Body of pancreas (tissue), 4 donors: ENCODE results near the gene MC2R. TPM values are rescaled to one million over a fixed set of nuclear protein-coding genes. Genes with fewer than 3 reads are reported as not detected.

Source experiments
- ATAC-seq: fragments of 150-250 bp; one replicate; pipeline ENCODE4 v1.9.1; 2016
- DNase-seq, 4 donors: peaks; one replicate each; pipeline ENCODE4 v3.0.0-alpha.2; 2019
- H3K27ac ChIP-seq, 4 donors: fragments of 200-600 bp; sonication (generic); 1 replicate in 3 of 4; 2 replicates in 1 of 4; pipeline versions ENCODE4 v1.5.1 to v1.6.1; 2016 to 2019; ENCODE audit warnings: mild to moderate bottlenecking in 1 of 4, mixed read lengths in 1 of 4, moderate library complexity in 1 of 4
- H3K27me3 ChIP-seq, 2 donors: fragments of 200-600 bp; sonication (generic); one replicate each; pipeline ENCODE4 v1.6.0; 2016; ENCODE audit warnings: mild to moderate bottlenecking in 1 of 2
- H3K36me3 ChIP-seq, 2 donors: fragments of 200-600 bp; sonication (generic); replicated peaks in 1 of 2; 2 replicates each; pipeline ENCODE4 v1.5.1; 2016; ENCODE audit warnings: low read depth in 2 of 2; ENCODE audit not compliant: insufficient read depth in 1 of 2
- H3K4me1 ChIP-seq: fragments of 200-600 bp; sonication (generic); one replicate; pipeline ENCODE4 v1.6.0; 2016
- H3K4me3 ChIP-seq, 2 donors: fragments of 200-600 bp; sonication (generic); 1 replicate in 1 of 2; 2 replicates in 1 of 2; pipeline ENCODE4 v1.5.1; 2016 to 2019
- H3K9me3 ChIP-seq, 3 donors: fragments of 200-600 bp; sonication (generic); 1 replicate in 2 of 3; 2 replicates in 1 of 3; pipeline ENCODE4 v1.5.1; 2016
- CTCF ChIP-seq, 7 experiments: fragments of 450-650 bp in 4 of 7; fragments of 200-600 bp in 3 of 7; sonication (generic) in 3 of 7; IDR thresholded peaks; one replicate each; pipeline ENCODE4 v1.5.1; 2016 to 2019; ENCODE audit warnings: antibody characterized with exemption in 7 of 7
- POLR2A ChIP-seq, 3 donors: fragments of 450-650 bp; IDR thresholded peaks; one replicate each; pipeline ENCODE4 v1.6.1; 2016; ENCODE audit warnings: antibody characterized with exemption in 3 of 3, mild to moderate bottlenecking in 2 of 3
- WGBS, 2 donors: methylation state at CpG; one replicate each; pipeline ENCODE4 v1.1.5; 2017; 5-methylcytosine and 5-hydroxymethylcytosine counted together
- intact Hi-C: fragments of 100-400 bp; cut with DNase I; formaldehyde crosslinking; loops from one replicate; pipeline ENCODE4 v1.15.1; 2023
- total RNA-seq, 2 donors: library from RNA; depleted of rRNA; stranded (reverse); fragments of >200 nt; gene quantifications; one replicate each; pipeline ENCODE4 v1.1.0, GENCODE V29; 2016

Gene MC2R
- total RNA-seq, 2 donors from 2014 or later = not detected

GRCh38 chr18:13900633-13901032 lies 14.7 kb downstream of the MC2R start:
- no peak for ATAC-seq
- peaks cover 0 to 6% (median 0%) of the 10 kb centered on the region in 3 donors for H3K9me3 ChIP-seq
- TF ChIP-seq POLR2A (IDR thresholded peaks at IDR 0.05) (no peak), CTCF (IDR thresholded peaks at IDR 0.05) (no peak)
- no peaks in the 10 kb centered on the region for H3K27me3 ChIP-seq
- 2 to 11% methylated on average over 1 of the region's 1 CpG for WGBS, 2 donors
- intact Hi-C loops = no loop called here
- no peak overlapping the region for H3K4me3 ChIP-seq
- no peaks in the 10 kb centered on the region for H3K36me3 ChIP-seq
- DNase-seq = no peak
- no peaks in the 10 kb centered on the region for H3K4me1 ChIP-seq
- no peak overlapping the region for H3K27ac ChIP-seq

- DNase-seq = no peak
- ATAC-seq = no peak
- no peak overlapping the region for H3K4me3 ChIP-seq
- intact Hi-C loops = no loop called here
- H3K9me3 ChIP-seq = peaks cover 0 to 6% (median 0%) of the 10 kb centered on the region in 3 donors
- no peak for TF ChIP-seq POLR2A (IDR thresholded peaks at IDR 0.05)
- TF ChIP-seq CTCF (IDR thresholded peaks at IDR 0.05) = no peak
- 43 to 44% methylated on average over 6 of the region's 6 CpGs for WGBS, 2 donors
- H3K4me1 ChIP-seq = no peaks in the 10 kb centered on the region
- no peak overlapping the region for H3K27ac ChIP-seq
- H3K27me3 ChIP-seq = no peaks in the 10 kb centered on the region
- no peaks in the 10 kb centered on the region for H3K36me3 ChIP-seq
Observed at GRCh38 chr18:13895505-13896033, 19.8 kb downstream of the MC2R start.

- Histone ChIP-seq H3K36me3 (no peaks in the 10 kb centered on the region), H3K27me3 (no peaks in the 10 kb centered on the region), H3K9me3 (peaks cover 0 to 3% (median 0%) of the 10 kb centered on the region in 3 donors), H3K4me1 (no peaks in the 10 kb centered on the region), H3K4me3 (no peak overlapping the region), H3K27ac (no peak overlapping the region)
- 59 to 61% methylated on average over 5 of the region's 5 CpGs for WGBS, 2 donors
- DNase-seq (no peak), ATAC-seq (no peak)
- TF ChIP-seq POLR2A (IDR thresholded peaks at IDR 0.05) = no peak
- TF ChIP-seq CTCF (IDR thresholded peaks at IDR 0.05) = no peak
- intact Hi-C loops = no loop called here
Observed at GRCh38 chr18:13894531-13894930, 20.8 kb downstream of the MC2R start.

- H3K4me3 ChIP-seq = no peak overlapping the region
- 34% methylated on average over 3 of the region's 3 CpGs for WGBS, 2 donors
- no peak for DNase-seq
- no peak for TF ChIP-seq CTCF (IDR thresholded peaks at IDR 0.05)
- no peak for TF ChIP-seq POLR2A (IDR thresholded peaks at IDR 0.05)
- no peak for ATAC-seq
- no peak overlapping the region for H3K27ac ChIP-seq
- no peaks in the 10 kb centered on the region for H3K27me3 ChIP-seq
- no peaks in the 10 kb centered on the region for H3K4me1 ChIP-seq
- no peaks in the 10 kb centered on the region for H3K36me3 ChIP-seq
- no peaks in the 10 kb centered on the region for H3K9me3 ChIP-seq
- intact Hi-C loops = no loop called here
Observed at GRCh38 chr18:13893418-13893760, 21.9 kb downstream of the MC2R start.

- no peak for TF ChIP-seq POLR2A (IDR thresholded peaks at IDR 0.05)
- no peak for TF ChIP-seq CTCF (IDR thresholded peaks at IDR 0.05)
- intact Hi-C loops = no loop called here
- DNase-seq (no peak), ATAC-seq (no peak)
- no peak overlapping the region for H3K4me3 ChIP-seq
- WGBS, 2 donors = 48 to 54% methylated on average over 4 to 5 of the region's 5 CpGs
- H3K36me3 ChIP-seq = no peaks in the 10 kb centered on the region
- no peaks in the 10 kb centered on the region for H3K27me3 ChIP-seq
- H3K27ac ChIP-seq = no peak overlapping the region
- H3K4me1 ChIP-seq = no peaks in the 10 kb centered on the region
- no peaks in the 10 kb centered on the region for H3K9me3 ChIP-seq
Observed at GRCh38 chr18:13892098-13892497, 23.2 kb downstream of the MC2R start.
